NCI-H2107 treated with DMSO at 0.1 percent for 48 hours (cell line): ENCODE measurements around the gene CPTP.

Source experiments
- DNase-seq: peaks from one replicate; lab custom pipeline; 2025; ENCODE audit not compliant: unreplicated experiment; lab: John Stamatoyannopoulos, UW

CPTP gene

GRCh38 chr1:1332774-1333480, 8.3 kb downstream of the CPTP start:
- DNase-seq, result no peak

- DNase-seq, result no peak
Observed at GRCh38 chr1:1333551-1334241, 9.1 kb downstream of the CPTP start.

GRCh38 chr1:1334835-1335234, 10.2 kb downstream of the CPTP start:
- no peak for DNase-seq

- no peak for DNase-seq
Observed at GRCh38 chr1:1335283-1335682, 10.7 kb downstream of the CPTP start.

- DNase-seq, result no peak
Observed at GRCh38 chr1:1335792-1336248, 11.2 kb downstream of the CPTP start.

- DNase-seq, result no peak
Observed at GRCh38 chr1:1336446-1336845, 11.8 kb downstream of the CPTP start.

GRCh38 chr1:1336931-1337792, 12.6 kb downstream of the CPTP start:
- DNase-seq, result no peak

- no peak for DNase-seq
Observed at GRCh38 chr1:1337793-1338147, 13.2 kb downstream of the CPTP start.

- no peak for DNase-seq
Observed at GRCh38 chr1:1338278-1338677, 13.7 kb downstream of the CPTP start.

GRCh38 chr1:1340185-1340584, 15.6 kb downstream of the CPTP start:
- DNase-seq, result no peak

GRCh38 chr1:1340791-1341548, 16.4 kb downstream of the CPTP start:
- DNase-seq, result no peak

GRCh38 chr1:1341549-1342021, 17.0 kb downstream of the CPTP start:
- no peak for DNase-seq

GRCh38 chr1:1342061-1342562, 17.5 kb downstream of the CPTP start:
- DNase-seq, result no peak

GRCh38 chr1:1342584-1343115, 18.0 kb downstream of the CPTP start:
- DNase-seq, result no peak

- no peak for DNase-seq
Observed at GRCh38 chr1:1343811-1344421, 19.3 kb downstream of the CPTP start.

- DNase-seq, result no peak
Observed at GRCh38 chr1:1344655-1345361, 20.2 kb downstream of the CPTP start.

- no peak for DNase-seq
Observed at GRCh38 chr1:1345384-1345783, 20.8 kb downstream of the CPTP start.

GRCh38 chr1:1345860-1346500, 21.4 kb downstream of the CPTP start:
- DNase-seq, result no peak

- no peak for DNase-seq
Observed at GRCh38 chr1:1346501-1346890, 21.9 kb downstream of the CPTP start.
